C4-2B (cell line): ENCODE data around the gene HIP1.
"Not testable (repeated sequence)": the region's sequence is repeated elsewhere in the genome, so short reads cannot be mapped to it uniquely, and the experiment has no call there.

Experiments used
- H3K27ac ChIP-seq: fragments of 450-650 bp; 2 replicates; pipeline ENCODE4 v1.5.1; 2017
- CTCF ChIP-seq: fragments of 450-650 bp; conservative IDR thresholded peaks from 2 replicates; pipeline ENCODE4 v1.5.1; 2017; ENCODE audit warnings: mild to moderate bottlenecking
- ZFX ChIP-seq: fragments of 450-650 bp; IDR thresholded peaks from 2 replicates; pipeline ENCODE4 v1.6.1; 2017

The HIP1 gene

GRCh38 chr7:75595766-75596165, 143.0 kb downstream of the HIP1 start:
- TF ChIP-seq ZFX (no peak), CTCF (no peak)
- H3K27ac ChIP-seq = no peak overlapping the region

- not testable (repeated sequence) for H3K27ac ChIP-seq
These were observed 145.1 kb downstream of the HIP1 start for GRCh38 chr7:75593500-75594184.

GRCh38 chr7:75591467-75592255, 147.1 kb downstream of the HIP1 start:
- no peak overlapping the region for H3K27ac ChIP-seq
- no peak for TF ChIP-seq ZFX
- no peak for TF ChIP-seq CTCF

GRCh38 chr7:75590373-75591005, 148.3 kb downstream of the HIP1 start:
- TF ChIP-seq CTCF (no peak), ZFX (no peak)
- no peak overlapping the region for H3K27ac ChIP-seq

GRCh38 chr7:75584354-75584753, 154.4 kb downstream of the HIP1 start:
- TF ChIP-seq ZFX (no peak), CTCF (no peak)
- H3K27ac ChIP-seq = no peak overlapping the region

GRCh38 chr7:75583255-75583654, 155.5 kb downstream of the HIP1 start:
- H3K27ac ChIP-seq = no peak overlapping the region
- no peak for TF ChIP-seq CTCF
- no peak for TF ChIP-seq ZFX

- no peak for TF ChIP-seq ZFX
- no peak for TF ChIP-seq CTCF
- no peak overlapping the region for H3K27ac ChIP-seq
These were observed 158.8 kb downstream of the HIP1 start for GRCh38 chr7:75579899-75580298.
